BLaER1 treated with 17β-estradiol and CSF1 and Interleukin-3, amounts not matched to agents 10 nM and 100 nM (cell line): ENCODE data around the gene FAM227A.

Source experiments
- H3K27ac ChIP-seq, 11 experiments: shearing (Covaris generic); formaldehyde crosslinking; 2 replicates each; pipeline ENCODE4 v1.8.1; 2022
- H3K27me3 ChIP-seq, 11 experiments: shearing (Covaris generic); formaldehyde crosslinking; 2 replicates each; pipeline ENCODE4 v1.8.1; 2022
- H3K36me3 ChIP-seq, 11 experiments: shearing (Covaris generic); formaldehyde crosslinking; 2 replicates each; pipeline ENCODE4 v1.8.1; 2022
- H3K4me1 ChIP-seq, 10 experiments: shearing (Covaris generic); formaldehyde crosslinking; 2 replicates each; pipeline ENCODE4 v1.8.1; 2022
- H3K4me2 ChIP-seq, 11 experiments: shearing (Covaris generic); formaldehyde crosslinking; 2 replicates each; pipeline ENCODE4 v1.8.1; 2022
- H3K4me3 ChIP-seq, 10 experiments: shearing (Covaris generic); formaldehyde crosslinking; 2 replicates each; pipeline ENCODE4 v1.8.1; 2022
- H3K9ac ChIP-seq, 11 experiments: shearing (Covaris generic); formaldehyde crosslinking; 2 replicates each; pipeline ENCODE4 v1.8.1; 2022
- H3K9me3 ChIP-seq, 11 experiments: shearing (Covaris generic); formaldehyde crosslinking; replicated peaks in 1 of 11; 2 replicates each; pipeline ENCODE4 v1.8.1; 2022
- H4K20me1 ChIP-seq, 11 experiments: shearing (Covaris generic); formaldehyde crosslinking; 2 replicates each; pipeline ENCODE4 v1.8.1; 2022
- Cebpa-rat ChIP-seq, 11 experiments: shearing (Covaris generic); IDR thresholded peaks; 2 replicates each; pipeline ENCODE4 v1.8.1; 2022

Gene FAM227A

DNA sequence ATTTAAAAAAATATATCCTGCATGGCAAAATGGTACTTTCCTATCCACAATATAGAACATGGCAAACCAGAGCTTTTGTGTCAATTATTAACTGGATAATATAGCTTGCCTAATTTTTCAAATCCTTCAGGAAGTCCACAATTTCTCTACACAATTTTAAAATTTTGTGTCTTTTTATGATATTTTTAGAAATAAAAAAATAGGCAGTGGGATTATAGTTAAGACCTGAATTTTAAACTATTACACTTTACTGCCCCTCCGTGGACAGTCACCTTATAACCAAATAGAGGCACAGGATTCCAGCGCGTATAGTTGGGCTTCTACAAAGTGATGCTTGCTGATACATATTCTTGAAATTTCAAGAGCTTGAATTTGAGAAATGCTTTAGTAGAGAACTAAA is 84.1 kb downstream of the FAM227A start:
- H3K4me2 ChIP-seq, result peak overlapping the region in 1 of 11 experiments; percentile 87; a peak in 2 of 22 replicates
- H3K27ac ChIP-seq, result no peak overlapping the region
- no peak overlapping the region for H3K4me3 ChIP-seq
- peaks cover 11 to 24% (median 18%) of the 10 kb centered on the region in 10 experiments for H3K4me1 ChIP-seq
- no peaks in the 10 kb centered on the region for H3K9me3 ChIP-seq
- no peak for TF ChIP-seq Cebpa-rat (IDR thresholded peaks at IDR 0.05)
- H4K20me1 ChIP-seq, result no peaks in the 10 kb centered on the region
- H3K27me3 ChIP-seq, result peaks cover 0 to 30% (median 0%) of the 10 kb centered on the region in 11 experiments; a peak in 6 of 22 replicates
- H3K36me3 ChIP-seq, result no peaks in the 10 kb centered on the region
- no peak overlapping the region for H3K9ac ChIP-seq

DNA sequence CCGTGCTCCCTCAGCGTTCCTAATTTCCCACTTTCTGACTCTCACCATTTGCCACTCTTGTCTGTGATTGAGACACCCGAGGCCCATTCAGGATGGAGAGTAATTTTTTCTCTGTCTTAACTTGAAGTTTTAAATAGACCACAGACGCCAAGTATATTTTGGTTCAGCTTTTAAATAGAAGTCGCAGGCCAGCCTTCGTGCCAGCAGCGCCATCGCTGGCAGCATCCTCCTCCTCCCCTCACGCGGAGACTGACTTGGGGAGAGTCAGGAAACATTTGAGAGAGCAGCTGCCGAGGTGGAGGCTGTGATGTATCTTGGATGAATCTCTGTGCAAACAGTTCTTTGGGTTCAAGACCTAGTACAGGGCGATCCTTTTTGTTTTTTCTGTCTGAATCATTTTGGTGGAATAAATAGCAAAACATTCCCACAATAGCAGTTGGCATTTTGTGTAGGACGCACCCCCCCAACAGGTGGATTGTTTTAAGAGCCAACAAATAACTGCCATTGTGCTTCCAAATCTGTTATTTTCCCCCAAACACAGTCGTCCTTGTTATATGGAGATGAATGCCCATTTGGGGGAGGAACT is 85.3 kb downstream of the FAM227A start:
- no peaks in the 10 kb centered on the region for H3K9me3 ChIP-seq
- H4K20me1 ChIP-seq, result no peaks in the 10 kb centered on the region
- TF ChIP-seq Cebpa-rat (IDR thresholded peaks at IDR 0.05), result no peak
- H3K4me3 ChIP-seq, result peak overlapping the region; percentile 55 to 77 (median 70)
- H3K36me3 ChIP-seq, result no peaks in the 10 kb centered on the region
- peaks cover 0 to 41% (median 0%) of the 10 kb centered on the region in 11 experiments; a peak in 6 of 22 replicates for H3K27me3 ChIP-seq
- H3K4me1 ChIP-seq, result peaks cover 11 to 24% (median 18%) of the 10 kb centered on the region in 10 experiments
- peak overlapping the region; percentile 84 to 99 (median 88) for H3K4me2 ChIP-seq
- peak overlapping the region in 9 of 11 experiments; percentile 49 to 87 (median 82); a peak in 18 of 22 replicates for H3K27ac ChIP-seq
- H3K9ac ChIP-seq, result peak overlapping the region; percentile 6 to 88 (median 83); a peak in 19 of 22 replicates

DNA sequence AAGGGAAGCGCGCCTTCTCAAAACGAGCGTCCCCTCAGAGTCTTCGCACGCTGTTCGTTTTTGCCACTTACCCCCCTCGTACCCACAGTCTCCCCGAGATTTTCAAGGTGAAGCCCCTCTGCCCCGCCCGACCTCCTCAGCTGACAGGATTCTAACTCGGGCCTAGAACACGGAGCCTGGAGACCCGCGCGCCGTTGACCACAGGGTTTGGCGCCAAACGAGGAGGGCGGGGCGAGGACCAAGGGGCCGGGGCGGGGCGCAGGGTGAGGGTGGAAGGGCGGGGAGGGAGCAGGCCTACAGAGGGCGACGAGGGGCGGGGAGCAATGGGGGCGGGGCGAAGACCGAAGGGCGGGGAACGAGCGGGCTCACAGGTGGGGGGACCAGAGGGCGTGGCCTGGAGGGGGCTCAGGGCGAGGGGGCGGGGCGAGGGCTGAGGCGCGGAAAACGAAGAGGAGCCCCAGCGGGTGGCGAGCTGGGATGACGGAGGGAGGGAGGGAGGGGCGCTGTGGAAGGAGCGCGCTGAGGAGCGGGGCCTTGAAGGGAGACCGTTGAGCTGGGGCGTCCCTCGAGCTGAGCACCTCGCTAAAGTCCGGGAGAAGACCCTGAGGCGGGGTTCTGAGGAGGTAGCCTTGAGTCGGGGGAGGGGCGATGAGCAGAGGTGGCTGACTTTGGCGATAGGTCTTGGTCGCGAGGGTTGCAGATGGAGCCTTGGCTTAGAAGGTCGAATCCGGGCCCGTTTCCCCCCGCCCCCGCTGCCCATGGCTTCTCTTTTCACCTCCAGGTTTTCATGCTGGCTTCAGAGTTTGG is 86.0 kb downstream of the FAM227A start, which contains the start of gene DMC1:
Gene DMC1 (minus strand): TSS at position 212 of the 807 bp plus-strand sequence. CDS start 1,927 bp downstream, outside the sequence.
- H3K4me2 ChIP-seq, result peak within 1 kb of the TSS; percentile 85 to 99 (median 90)
- no peaks in the 10 kb centered on the region for H4K20me1 ChIP-seq
- no peak for TF ChIP-seq Cebpa-rat (IDR thresholded peaks at IDR 0.05)
- peak within 1 kb of the TSS in 9 of 11 experiments; percentile 49 to 89 (median 84); a peak in 18 of 22 replicates for H3K27ac ChIP-seq
- peaks cover 11 to 24% (median 18%) of the 10 kb centered on the region in 10 experiments for H3K4me1 ChIP-seq
- H3K36me3 ChIP-seq, result no peaks in the 10 kb centered on the region
- H3K9ac ChIP-seq, result peak within 1 kb of the TSS; percentile 6 to 88 (median 83); a peak in 19 of 22 replicates
- peaks cover 0 to 48% (median 0%) of the 10 kb centered on the region in 11 experiments; a peak in 6 of 22 replicates for H3K27me3 ChIP-seq
- no peaks in the 10 kb centered on the region for H3K9me3 ChIP-seq
- H3K4me3 ChIP-seq, result peak within 1 kb of the TSS; percentile 55 to 77 (median 70)

DNA sequence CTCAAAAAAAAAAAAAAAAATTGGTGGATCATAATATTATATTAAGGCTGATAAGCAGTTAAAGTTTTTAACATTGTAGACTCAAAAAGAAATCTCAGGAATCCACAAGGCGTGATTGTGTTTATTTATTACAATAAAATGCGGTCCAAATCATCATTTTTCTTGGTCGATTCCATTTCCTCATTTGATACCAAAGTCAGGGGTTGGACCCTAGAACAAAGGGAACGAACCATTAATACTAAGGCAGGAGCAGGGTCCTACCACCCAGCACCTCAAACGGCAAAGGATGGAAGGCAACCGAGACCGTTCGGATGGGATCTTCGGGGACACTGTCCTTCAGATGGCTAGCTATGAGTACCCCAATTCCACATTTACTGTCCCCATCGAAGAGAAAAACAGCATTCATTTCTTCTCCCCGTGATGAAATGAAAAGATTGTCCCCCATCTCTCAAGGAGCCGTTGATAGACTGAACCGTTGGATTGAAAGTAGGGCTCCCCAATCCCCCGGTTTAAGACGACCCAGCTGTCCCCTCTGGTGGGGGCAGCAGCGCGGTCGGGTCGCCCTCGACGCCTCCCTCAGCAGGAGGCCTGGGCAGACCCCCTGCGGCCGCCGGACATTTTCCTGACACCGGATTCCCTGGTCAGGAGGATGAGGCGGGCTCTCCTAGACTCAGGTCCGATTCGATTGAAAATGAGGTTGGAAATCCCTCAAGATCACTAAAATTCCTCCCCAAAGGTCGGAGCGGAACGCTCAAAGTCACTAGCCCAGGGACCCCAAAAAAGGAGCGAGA is 86.8 kb downstream of the FAM227A start:
- H3K9ac ChIP-seq, result peak overlapping the region in 9 of 11 experiments; percentile 51 to 87 (median 83); a peak in 17 of 22 replicates
- peak overlapping the region; percentile 68 to 90 (median 86) for H3K4me2 ChIP-seq
- H3K27ac ChIP-seq, result peak overlapping the region in 9 of 11 experiments; percentile 46 to 89 (median 84); a peak in 17 of 22 replicates
- H4K20me1 ChIP-seq, result no peaks in the 10 kb centered on the region
- TF ChIP-seq Cebpa-rat (IDR thresholded peaks at IDR 0.05), result no peak
- no peaks in the 10 kb centered on the region for H3K36me3 ChIP-seq
- H3K4me3 ChIP-seq, result peak overlapping the region; percentile 39 to 66 (median 54); a peak in 19 of 20 replicates
- peaks cover 0 to 56% (median 0%) of the 10 kb centered on the region in 11 experiments; a peak in 6 of 22 replicates for H3K27me3 ChIP-seq
- peaks cover 11 to 24% (median 18%) of the 10 kb centered on the region in 10 experiments for H3K4me1 ChIP-seq
- no peaks in the 10 kb centered on the region for H3K9me3 ChIP-seq

DNA sequence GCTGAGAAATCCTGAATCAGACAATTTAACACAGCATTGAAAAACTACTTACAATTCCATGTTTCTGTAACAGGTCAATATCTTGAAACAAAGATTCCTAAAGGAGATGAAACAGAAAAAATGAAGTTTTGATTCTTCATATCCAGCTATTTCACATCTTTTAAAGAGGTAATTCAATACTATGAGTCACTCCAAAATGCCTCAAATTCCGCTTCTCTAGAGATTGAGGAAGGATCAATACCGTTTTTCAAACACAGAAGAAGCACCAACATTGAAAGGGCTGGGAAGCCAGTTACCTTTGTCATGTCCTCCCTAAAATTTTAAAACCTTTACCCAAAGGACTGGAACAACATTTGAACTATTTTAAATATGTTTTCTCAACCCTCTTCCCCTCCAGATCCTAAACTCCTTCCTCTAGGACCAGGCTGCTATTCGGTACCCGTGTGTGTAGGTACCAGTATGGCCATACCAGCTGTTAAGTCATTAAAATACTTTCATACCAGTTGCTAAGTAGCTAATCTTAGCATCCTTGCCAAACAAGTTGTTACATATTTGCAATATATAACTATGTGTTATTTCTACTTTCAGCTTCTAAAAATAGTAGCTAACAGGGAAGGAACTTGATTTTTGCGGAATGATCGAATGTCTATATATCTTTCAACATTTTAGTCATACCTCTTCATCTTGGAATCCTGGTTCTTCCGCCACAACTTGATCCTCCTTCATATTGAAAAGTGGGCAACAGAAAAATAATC is 88.5 kb downstream of the FAM227A start:
- Histone ChIP-seq H3K9ac (no peak overlapping the region), H3K9me3 (no peaks in the 10 kb centered on the region), H3K27me3 (peaks cover 0 to 69% (median 0%) of the 10 kb centered on the region in 11 experiments; a peak in 6 of 22 replicates), H3K4me1 (peaks cover 11 to 24% (median 18%) of the 10 kb centered on the region in 10 experiments), H3K27ac (no peak overlapping the region), H3K4me2 (no peak overlapping the region), H3K36me3 (no peaks in the 10 kb centered on the region), H4K20me1 (no peaks in the 10 kb centered on the region), H3K4me3 (no peak overlapping the region)
- no peak for TF ChIP-seq Cebpa-rat (IDR thresholded peaks at IDR 0.05)

DNA sequence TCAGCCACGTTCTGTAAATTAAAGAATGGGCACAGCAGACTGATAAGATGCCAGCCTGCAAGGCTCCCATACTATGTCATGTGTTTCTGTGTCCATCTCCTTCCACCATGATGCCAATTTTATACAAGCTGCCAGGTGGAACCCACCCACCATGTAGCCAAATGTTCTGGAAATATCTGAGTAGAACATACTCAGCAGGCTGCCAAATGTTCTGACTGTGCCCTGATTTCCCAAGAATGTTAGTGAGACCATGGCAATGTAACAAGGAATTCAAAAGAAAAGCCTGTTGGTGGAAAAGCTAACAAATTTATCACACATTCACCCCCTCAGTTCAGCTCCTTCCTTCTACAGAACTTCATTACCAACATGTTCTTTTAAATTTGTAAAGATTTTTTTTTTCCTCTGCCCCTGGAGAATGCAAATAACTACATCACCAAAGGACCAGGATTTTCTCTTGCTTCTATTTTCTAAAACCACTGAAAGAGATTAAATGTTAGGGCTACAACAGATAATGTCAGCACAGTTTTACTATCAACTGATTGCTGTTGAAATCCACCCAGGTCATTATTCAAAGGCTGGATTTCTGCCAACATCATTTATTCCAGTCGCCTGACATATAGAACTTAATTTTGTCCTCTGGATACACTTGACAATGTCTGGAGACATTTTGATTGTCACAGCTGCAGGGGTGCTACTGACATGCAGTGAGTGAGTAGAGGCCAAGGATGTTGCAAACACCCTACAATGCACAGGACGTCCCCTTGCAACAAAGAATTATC is 89.3 kb downstream of the FAM227A start:
- no peak for TF ChIP-seq Cebpa-rat (IDR thresholded peaks at IDR 0.05)
- Histone ChIP-seq H3K27me3 (peaks cover 0 to 74% (median 0%) of the 10 kb centered on the region in 11 experiments; a peak in 6 of 22 replicates), H4K20me1 (no peaks in the 10 kb centered on the region), H3K4me3 (no peak overlapping the region), H3K4me1 (peaks cover 11 to 23% (median 18%) of the 10 kb centered on the region in 10 experiments), H3K4me2 (no peak overlapping the region), H3K9ac (no peak overlapping the region), H3K9me3 (no peaks in the 10 kb centered on the region), H3K36me3 (no peaks in the 10 kb centered on the region), H3K27ac (no peak overlapping the region)

DNA sequence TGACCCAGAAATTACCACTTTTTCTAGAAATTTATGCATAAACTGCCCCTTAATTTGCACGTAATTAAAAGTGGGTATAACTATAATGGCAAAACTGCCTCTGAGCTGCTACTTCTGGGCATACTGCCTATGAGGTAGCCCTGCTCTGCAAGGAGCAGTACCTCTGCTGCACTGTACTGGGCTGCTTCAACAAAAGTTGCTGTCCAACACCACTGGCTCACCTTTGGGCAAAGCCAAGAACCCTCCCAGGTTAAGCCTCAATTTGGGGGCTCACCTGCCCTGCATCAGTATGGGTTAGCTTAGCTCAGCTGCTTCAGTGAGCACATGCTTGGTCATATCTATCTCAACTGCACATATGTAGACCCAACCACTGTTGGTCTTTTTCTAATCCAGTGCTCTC is 90.8 kb downstream of the FAM227A start:
- Histone ChIP-seq H3K9me3 (no peaks in the 10 kb centered on the region), H3K4me2 (no peak overlapping the region), H3K4me1 (peaks cover under 1 to 8% (median 7%) of the 10 kb centered on the region in 10 experiments; a peak in 14 of 20 replicates), H3K36me3 (no peaks in the 10 kb centered on the region), H4K20me1 (no peaks in the 10 kb centered on the region), H3K4me3 (no peak overlapping the region), H3K27ac (no peak overlapping the region), H3K27me3 (peaks cover 0 to 87% (median 0%) of the 10 kb centered on the region in 11 experiments; a peak in 6 of 22 replicates), H3K9ac (no peak overlapping the region)
- TF ChIP-seq Cebpa-rat (IDR thresholded peaks at IDR 0.05), result no peak
